GM12865 (cell line): Measurements from ENCODE around the gene ATP12A.

Experiments used
- DNase-seq: peaks from one replicate; pipeline ENCODE4 v3.0.0; 2010; ENCODE audit warnings: low read depth
- H3K4me3 ChIP-seq: 2 replicates; pipeline ENCODE4 v1.5.1; 2011; ENCODE audit warnings: mild to moderate bottlenecking, low read depth, low read length, control low read depth
- TF ChIP-seq, protein P1 (sequence below): IDR thresholded peaks from 2 replicates; pipeline ENCODE4 v1.5.1; 2011; ENCODE audit warnings: low read length, control low read depth, low read depth, inconsistent platforms; ENCODE audit not compliant: insufficient read depth; ENCODE audit errors: missing control alignments

Gene ATP12A

DNA sequence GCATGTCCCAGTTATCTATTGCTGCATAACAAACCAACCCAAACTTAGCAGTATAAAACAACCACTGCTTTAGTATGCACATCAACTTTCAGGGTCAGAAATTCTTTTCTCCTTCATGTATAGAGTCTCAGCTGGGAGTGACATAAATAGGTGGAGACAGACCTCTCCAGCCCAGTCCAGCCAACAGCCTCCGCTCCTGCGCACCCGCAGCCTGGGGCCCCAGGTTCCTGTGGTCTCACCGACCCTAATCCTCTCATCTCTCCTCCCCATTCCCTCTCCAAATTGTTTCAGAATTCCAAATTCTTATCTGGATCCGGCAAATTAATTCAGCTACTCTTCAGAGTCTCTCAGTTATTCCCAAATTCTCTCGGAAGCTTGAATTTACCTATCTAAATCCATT, 522 bp upstream of the ATP12A start:
- DNase-seq: no peak
- H3K4me3 ChIP-seq: no peak overlapping the region
- TF ChIP-seq, protein P1, sequence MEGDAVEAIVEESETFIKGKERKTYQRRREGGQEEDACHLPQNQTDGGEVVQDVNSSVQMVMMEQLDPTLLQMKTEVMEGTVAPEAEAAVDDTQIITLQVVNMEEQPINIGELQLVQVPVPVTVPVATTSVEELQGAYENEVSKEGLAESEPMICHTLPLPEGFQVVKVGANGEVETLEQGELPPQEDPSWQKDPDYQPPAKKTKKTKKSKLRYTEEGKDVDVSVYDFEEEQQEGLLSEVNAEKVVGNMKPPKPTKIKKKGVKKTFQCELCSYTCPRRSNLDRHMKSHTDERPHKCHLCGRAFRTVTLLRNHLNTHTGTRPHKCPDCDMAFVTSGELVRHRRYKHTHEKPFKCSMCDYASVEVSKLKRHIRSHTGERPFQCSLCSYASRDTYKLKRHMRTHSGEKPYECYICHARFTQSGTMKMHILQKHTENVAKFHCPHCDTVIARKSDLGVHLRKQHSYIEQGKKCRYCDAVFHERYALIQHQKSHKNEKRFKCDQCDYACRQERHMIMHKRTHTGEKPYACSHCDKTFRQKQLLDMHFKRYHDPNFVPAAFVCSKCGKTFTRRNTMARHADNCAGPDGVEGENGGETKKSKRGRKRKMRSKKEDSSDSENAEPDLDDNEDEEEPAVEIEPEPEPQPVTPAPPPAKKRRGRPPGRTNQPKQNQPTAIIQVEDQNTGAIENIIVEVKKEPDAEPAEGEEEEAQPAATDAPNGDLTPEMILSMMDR: no peak

- no peak for DNase-seq
- TF ChIP-seq, protein P1: no peak
- no peak overlapping the region for H3K4me3 ChIP-seq
Observed at GRCh38 chr13:24680921-24681604, 855 bp downstream of the ATP12A start.

- TF ChIP-seq, protein P1: no peak
- no peak for DNase-seq
- H3K4me3 ChIP-seq: no peak overlapping the region
Observed at GRCh38 chr13:24681930-24682329, 1.7 kb downstream of the ATP12A start.

DNA sequence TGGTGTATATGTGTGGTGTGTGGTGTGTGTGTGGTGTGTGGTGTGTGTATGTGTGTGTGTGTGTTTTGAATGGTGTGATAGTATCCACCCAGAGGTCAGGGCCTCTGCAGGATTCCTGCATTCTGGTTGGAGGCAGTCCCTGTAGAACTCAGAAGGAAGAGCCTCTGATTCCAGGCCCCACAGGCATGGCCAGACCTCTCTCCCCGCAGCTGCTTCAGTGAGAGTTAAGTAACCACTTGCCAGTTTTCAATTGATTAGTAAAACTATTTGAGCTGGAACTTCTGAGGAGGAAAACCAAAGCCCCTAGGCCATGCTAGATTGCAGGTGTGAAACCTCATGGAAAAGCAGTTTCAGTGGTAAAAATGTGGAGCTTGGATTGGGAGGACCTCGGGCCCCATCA, 2.1 kb downstream of the ATP12A start:
- DNase-seq: no peak
- no peak overlapping the region for H3K4me3 ChIP-seq
- TF ChIP-seq, protein P1: no peak

GRCh38 chr13:24683351-24683750, 3.1 kb downstream of the ATP12A start:
- TF ChIP-seq, protein P1: no peak
- H3K4me3 ChIP-seq: no peak overlapping the region
- DNase-seq: no peak

DNA sequence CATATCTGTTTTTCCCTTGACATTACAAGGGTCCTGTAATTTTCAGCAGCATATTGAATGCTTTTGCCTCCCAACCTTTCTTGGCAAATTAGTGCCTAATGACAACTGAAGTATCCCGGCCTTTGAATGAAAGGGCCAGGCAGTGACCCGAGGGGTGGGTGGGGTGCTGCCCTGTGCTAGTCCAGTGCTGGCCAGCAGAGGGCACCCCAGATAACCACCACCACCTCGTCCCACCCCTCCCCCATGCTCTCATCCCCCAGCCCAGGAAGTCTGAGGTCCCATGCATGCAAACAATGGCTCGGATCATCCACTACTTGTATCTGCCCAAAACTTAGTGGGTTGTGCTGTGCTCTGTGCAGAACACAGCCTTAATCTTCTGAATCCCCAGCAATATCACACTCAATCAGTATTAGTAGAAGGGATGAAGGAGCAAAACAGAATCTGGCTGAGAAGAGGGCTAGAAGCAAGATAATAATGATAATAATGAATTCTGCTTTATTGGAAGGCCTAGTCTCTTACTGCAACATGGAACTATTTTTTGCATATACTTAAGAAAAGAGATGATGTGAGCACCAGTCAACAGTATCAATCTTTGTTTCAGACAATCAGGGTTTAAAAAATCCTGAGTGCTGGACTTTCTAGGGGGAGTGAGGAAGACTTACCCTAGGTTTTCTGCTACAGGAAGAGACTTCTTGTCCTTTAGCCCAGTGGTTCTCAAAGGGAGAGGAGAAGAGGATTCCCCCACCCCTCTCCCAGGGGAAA, 3.8 kb downstream of the ATP12A start:
- TF ChIP-seq, protein P1: peak; percentile 89
- H3K4me3 ChIP-seq: no peak overlapping the region
- peak; percentile 76 for DNase-seq

GRCh38 chr13:24684600-24684998, 4.4 kb downstream of the ATP12A start:
- DNase-seq: peak; percentile 66
- no peak overlapping the region for H3K4me3 ChIP-seq
- TF ChIP-seq, protein P1: no peak
